OCI-M2 (cell line): ENCODE data around the gene SULT2A1.
"Not testable (repeated sequence)": the region's sequence is repeated elsewhere in the genome, so short reads cannot be mapped to it uniquely, and the experiment has no call there.

Experiments used
- DNase-seq: peaks from one replicate; lab custom pipeline; 2025; ENCODE audit not compliant: unreplicated experiment; lab: John Stamatoyannopoulos, UW

Gene SULT2A1, protein sequence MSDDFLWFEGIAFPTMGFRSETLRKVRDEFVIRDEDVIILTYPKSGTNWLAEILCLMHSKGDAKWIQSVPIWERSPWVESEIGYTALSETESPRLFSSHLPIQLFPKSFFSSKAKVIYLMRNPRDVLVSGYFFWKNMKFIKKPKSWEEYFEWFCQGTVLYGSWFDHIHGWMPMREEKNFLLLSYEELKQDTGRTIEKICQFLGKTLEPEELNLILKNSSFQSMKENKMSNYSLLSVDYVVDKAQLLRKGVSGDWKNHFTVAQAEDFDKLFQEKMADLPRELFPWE

DNA sequence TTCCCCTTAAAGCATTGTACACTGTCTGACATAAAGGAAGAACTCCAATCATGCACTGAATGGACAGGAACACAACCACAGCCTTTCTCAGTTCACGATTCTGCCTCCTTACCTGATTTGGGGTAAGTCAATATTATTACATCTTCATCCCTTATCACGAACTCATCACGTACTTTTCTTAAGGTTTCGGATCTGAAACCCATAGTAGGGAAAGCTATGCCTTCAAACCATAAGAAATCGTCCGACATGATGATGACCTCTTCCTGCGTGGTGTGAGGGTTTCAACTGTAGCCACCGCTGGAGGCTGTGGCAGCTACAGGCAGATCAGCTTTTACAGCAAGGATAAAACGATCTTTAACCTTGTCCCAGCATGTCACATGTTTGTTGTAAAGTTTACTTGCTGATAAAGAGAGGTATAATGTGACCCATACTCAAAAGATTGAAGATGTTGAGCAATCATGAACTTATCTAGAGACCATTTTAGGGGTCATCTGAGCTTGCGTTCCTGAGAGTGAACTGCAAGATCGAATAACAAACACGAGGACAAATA lies at the start of gene SULT2A1:
SULT2A1 (minus strand) TSS at position 306 of the 550 bp plus-strand sequence; CDS start at position 248, 58 bp downstream.
- no peak for DNase-seq

DNA sequence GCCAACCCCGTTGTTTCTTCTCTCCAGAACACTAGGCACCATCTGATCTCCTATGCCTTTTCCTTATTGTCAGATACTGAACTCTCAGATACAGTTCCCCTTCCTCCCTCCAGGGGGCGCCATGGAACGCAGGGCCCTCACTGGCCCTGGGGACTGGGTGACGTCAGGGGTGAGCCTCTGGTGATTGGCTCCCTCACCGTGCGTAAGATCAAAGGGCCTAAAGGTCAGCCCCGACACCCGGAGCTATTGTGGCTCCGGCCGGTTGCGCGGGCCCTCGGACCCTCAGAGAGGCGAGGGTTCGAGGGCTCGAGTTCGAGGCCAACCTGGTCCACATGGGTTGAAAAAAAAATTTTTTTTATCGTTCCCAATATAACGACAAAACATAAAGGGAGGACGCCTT lies 42.5 kb upstream of the SULT2A1 start:
- not testable (repeated sequence) for DNase-seq

DNA sequence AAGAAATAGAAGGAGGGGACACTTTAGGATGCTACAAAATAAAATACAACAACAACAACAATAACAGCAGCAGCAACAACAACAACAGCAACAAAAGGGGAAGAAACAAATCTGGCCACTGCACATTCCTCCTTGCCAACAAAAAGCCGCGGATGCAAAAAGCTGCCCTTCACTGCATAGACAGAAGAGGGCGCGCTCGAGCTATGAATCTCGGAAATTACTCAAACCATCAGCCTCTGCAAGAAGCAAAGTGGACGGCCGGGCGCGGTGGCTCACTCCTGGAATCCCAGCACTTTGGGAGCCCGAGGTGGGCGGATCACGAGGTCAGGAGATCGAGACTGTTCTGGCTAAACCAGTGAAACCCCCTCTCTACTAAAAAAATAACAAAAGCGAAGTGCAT lies 34.0 kb upstream of the SULT2A1 start:
- not testable (repeated sequence) for DNase-seq

DNA sequence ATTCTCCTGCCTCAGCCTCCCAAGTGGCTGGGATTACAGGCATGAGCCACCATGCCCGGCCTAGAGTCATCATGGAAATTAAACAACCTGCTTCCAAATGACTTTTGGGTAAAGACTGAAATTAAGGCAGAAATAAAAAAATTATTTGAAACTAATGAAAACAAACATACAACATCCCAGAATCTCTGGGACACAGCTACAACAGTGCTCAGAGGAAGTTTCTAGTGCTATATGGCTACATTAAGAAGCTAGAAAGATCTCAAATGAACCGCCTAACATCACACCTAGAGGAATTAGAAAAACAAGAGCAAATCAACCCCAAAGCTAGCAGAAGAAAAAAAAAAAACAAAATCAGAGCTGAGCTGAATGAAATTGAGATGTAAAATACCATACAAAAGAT lies 24.1 kb upstream of the SULT2A1 start:
- DNase-seq: not testable (repeated sequence)

DNA sequence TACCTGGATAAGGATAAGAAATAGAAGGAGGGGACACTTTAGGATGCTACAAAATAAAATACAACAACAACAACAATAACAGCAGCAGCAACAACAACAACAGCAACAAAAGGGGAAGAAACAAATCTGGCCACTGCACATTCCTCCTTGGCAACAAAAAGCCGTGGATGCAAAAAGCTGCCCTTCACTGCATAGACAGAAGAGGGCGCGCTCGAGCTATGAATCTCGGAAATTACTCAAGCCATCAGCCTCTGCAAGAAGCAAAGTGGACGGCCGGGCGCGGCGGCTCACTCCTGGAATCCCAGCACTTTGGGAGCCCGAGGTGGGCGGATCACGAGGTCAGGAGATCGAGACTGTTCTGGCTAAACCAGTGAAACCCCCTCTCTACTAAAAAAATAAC lies 23.2 kb upstream of the SULT2A1 start:
- DNase-seq: not testable (repeated sequence)

DNA sequence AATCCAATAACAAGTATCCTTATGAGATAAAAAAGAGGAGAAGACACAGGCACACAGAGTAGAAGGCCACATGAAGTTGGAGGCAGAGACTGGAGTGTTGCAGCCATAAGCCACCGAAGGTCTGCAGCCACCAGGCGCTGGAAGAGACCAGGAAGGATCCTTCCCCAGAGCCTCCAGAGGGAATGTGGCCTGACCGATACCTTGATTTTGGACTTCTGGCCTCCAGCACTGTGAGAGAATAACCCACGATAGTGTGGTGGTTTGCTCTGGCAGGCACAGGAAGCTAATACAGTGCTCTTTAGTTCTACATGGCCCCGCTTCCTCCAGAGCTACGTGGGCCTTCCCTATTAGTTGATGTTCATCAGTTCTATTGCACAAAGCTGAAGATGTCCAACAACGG lies 15.3 kb upstream of the SULT2A1 start:
- no peak for DNase-seq

DNA sequence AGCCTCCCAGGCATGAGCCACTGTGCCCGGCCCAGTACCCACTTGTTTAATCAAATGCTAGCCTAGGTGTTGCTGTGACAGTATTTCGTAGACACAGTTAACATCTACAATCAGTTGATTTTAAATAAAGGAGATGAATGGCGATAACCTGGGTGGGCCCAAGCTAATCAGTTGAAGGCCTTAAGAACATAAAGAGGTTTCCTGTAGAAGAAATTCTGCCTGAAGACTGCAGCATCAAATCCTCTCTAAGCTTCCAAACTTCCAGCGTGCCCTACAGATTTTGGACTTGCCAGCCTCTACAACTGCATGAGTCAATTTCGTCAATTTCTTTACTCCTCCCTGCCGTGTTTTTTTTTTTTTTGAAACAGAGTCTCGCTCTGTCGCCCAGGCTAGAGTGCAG lies 13.2 kb upstream of the SULT2A1 start:
- DNase-seq: no peak

DNA sequence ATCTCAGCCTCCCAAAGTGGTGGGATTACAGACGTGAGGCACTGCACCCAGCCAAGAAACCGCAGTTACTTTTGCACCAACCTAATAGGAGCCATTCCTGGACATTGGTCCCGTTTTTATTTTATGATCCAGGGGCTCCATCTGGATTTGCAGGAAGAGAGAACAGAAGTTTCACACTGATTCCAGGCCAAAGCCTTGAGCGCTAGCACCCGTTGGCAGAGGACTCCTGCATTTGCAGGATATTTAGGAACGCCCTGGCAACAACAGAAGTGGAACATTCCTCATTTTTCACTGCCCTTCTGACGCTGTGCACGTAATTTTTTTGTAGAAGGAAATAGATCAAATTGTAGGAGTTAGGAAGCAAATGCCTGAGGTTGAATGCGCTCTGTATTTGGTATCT lies 11.7 kb upstream of the SULT2A1 start:
- no peak for DNase-seq

DNA sequence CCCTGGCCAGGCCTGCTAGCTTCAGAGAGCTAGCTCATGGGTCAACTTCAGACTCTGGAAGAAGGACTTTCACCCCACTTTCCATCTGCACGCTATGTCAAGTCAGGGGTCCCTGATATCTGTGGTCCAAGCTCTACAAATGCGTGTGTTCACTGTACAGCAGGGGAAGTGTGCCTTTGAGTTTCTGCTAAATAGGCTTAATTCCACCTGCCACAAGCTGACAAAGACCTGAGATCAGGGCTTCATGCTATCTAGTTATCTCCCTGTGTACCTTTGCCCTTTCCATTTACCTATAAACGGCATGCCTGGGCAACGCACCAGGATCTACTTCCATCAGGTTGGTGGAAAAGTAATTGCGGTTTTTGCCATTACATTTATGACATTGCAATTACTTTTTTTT lies 10.7 kb upstream of the SULT2A1 start:
- no peak for DNase-seq

DNA sequence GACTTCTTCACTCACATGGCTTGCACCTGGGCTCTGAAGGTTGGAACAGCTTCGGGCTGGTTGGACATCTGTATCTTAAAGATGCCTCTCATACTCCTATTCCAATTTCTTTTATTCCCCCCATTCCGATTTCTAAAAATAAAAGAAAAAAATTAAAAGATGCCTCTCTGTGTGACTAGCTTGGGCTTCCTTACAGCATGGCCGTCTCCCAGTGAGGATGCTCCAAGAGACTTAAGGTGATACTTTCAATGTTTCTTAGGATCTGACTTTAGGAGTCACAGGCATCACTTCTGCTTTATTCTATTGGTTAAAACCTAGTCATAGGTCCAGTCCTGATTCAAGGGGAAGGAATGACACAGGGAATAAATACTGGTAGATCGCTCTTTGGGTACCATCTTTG lies 9.9 kb upstream of the SULT2A1 start:
- DNase-seq: no peak

DNA sequence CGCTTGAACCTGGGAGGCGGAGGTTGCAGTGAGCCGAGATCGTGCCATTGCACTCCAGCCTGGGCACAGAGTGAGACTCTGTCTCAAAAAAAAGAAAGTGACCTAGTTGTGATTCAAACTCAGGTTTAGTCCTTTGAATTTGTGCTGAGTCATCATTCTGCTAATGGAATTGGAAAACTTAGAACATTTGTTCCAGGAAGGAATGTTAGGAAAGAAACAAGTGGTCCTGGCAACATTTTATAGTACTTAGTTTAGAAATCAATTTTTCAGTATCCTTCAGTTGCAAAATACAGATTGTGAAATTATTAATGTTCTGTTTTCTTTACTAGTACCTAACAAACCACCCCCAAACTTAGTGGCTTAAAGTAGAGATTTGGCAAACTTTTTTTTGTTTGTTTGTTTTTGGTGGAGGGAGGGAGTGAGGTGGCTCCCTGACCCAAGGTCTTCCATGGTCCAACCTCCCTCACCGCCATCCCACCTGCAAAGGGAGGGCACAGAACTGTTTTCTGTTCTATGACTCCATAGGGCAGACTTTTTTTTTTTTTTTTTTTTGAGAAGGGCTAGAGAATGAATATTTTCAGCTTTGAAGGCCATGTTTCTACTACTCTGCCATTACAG lies 9.2 kb upstream of the SULT2A1 start:
- no peak for DNase-seq

DNA sequence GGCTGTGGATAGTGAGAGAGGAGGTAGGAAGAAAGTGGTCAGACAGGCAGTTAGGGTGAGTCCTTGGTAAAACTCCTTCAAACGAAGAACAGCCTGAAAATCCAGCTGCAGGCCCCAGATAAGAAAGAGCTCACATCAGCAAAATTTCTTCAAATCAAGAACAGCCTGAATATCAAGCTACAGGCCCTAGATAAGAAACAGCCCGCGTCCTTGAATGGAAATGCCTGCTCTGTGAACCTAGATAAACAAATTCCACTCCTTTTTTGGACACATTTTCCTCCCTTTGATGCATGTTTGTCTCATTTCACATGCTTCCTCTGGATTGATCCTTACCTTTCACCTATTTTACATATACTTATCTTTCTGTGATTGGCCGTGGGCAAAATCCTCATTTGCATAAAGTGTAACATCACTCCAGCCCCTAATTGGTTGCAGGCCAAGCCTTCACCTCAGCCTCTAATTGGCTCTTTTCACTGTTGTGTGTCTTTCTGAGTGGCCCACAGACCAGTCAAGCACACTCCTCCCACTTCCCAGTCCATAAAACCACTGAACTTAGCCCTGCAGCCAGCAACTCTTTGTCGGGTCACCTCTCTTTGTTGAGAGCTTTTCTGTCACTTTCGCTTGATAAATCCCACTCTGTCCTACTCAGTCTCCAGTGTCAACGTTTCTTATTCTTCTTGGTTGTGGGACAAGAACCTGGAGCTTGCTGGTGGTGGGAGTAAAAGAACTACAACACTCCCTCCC lies 6.0 kb upstream of the SULT2A1 start:
- DNase-seq: peak; percentile 73

DNA sequence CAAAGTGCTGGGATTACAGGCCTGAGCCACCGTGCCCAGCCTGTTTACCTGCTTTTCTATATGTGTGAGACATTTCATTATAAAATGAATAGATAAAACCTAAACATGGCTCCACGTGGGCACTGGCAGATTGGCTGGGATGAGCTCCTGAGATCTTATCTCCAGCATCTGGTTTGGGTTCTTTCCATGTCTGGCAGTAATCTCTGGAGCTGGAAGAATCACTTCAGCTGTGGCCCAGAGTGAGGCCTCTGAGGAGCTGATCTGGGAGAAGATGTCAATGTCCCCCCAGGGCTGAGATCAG lies 5.5 kb upstream of the SULT2A1 start:
- no peak for DNase-seq

DNA sequence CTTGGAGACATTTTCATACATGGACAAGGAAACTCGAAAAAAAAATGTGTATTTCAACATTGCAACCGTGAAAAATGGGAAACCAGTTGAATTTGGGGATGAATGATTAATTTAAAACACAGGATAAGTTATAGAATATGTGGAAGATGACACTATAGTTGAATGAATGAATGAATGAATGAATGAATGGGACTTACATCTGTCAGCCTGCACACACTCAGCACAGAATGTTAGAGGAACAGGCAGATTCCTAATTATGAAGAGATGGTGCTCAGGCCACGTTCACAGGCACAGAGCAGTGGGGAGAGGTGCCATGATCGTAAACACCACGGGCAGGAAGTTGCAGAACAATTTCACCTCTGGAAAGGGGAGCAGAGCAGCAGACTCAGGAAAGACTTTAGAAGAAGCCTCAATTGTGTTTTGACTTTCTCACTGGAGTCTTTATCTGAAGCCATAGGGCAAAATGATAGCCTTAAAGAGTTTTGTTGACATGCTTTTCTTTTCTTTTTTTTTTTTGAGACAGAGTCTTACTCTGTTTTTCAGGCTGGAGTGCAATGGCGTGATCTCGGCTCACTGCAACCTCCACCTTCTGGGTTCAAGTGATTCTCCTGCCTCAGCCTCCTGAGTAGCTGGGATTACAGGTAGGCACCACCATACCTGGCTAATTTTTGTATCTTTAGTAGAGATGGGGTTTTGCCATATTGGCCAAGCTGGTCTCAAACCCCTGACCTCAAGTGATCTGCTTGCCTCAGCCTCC lies 4.9 kb upstream of the SULT2A1 start:
- no peak for DNase-seq

DNA sequence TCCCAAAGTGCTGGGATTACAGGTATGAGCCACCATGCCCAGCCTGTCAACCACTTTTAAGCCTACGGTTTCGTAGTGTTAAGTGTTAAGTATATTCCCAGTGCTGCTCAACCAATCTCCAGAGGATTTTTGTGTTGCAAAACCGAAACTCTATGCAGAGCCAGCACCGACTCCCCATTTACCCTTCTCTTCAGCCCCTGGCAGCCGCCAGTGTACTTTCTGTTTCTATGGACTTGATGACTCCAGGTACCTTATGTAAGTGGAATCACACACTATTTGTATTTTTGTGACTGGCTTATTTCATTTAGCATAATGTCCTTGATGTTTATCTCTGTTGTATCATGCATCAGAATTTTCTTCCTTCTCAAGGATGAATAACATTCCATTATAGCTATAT lies 1.1 kb downstream of the SULT2A1 start:
- no peak for DNase-seq

DNA sequence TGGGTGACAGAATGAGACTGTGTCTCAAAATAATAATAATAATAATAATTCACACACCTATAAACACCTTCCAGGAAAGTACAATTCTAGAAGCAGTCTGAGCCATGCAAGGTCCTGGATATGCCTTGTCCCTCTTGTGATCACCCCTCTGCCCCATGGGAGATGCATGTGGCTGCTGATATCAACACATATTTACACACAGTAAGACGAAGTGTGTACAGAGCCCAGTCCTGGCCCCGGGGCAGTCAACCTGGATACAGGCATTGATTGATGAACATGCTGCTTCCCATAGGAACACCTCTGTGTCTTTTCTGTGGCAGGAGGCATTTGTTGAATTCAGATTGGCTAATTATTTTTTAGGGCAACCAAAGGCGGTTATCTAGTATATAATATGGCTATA lies 3.2 kb downstream of the SULT2A1 start:
- no peak for DNase-seq

DNA sequence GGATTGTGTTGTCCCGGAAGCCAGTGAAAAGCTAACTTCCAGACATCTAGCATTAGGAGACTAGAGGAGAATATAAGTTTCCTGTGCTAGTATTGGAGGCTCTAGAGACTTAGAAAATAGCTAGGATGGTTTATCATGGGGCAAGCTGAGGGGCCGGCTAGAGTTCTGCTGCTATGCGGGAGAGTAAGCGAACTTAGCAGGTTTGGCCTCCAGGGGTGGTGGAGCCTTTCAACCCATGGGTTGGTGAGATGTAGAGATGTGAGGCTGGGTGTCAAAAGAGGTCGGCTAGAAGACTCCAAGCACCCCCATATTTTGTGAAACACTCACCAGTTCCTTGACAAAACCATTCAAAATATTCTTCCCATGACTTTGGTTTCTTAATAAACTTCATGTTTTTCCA lies 4.4 kb downstream of the SULT2A1 start:
- DNase-seq: no peak

DNA sequence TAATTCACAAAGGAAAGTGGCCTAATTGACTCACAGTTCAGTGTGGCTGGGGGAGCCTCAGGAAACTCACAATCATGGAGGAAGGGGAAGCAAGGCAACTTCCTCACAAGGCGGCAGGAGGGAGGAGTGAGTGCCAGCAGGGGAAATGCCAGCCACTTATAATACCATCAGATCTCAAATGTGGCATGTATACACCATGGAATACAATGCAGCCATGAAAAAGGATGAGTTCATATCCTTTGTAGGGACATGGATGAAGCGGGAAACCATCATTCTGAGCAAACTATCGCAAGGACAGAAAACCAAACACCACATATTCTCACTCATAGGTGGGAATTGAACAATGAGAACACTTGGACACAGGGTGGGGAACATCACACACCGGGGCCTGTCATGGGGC lies 6.7 kb downstream of the SULT2A1 start:
- DNase-seq: not testable (repeated sequence)

DNA sequence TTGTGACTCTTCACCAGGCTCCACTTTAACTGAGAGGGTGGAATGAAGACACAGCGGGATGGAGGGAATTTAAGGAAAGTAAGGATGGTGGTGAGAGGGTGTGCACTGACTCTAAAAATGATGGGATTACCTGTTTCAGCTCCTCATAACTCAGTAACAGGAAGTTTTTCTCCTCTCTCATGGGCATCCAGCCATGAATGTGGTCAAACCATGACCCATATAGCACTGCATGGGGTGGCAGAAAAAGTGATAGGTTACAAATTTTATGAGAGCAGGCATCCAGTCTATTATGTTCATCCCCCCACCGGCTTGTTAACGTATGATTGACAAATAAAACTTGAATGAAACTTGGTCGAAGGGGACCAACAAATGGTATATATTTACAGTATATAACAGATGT lies 7.2 kb downstream of the SULT2A1 start:
- DNase-seq: no peak

DNA sequence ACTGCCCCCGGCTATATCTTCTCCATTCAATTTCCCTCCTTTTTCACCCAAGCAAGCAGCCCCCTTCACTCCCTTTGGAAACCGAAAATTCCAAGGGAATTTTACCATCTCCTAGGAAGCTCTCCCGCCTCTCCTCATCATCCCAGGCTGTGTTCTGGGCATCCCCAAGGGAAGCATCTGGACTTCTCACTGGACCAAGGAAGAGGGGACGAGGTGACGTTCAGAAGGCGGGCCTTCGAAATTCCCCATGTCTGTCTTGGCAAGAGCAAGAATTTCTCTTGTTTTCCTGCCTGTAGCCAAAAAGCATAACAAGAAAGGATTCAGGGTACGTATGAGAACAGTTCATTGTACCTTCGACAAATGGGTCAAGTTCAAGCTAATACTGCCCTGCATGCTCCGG lies 20.9 kb downstream of the SULT2A1 start:
- no peak for DNase-seq

DNA sequence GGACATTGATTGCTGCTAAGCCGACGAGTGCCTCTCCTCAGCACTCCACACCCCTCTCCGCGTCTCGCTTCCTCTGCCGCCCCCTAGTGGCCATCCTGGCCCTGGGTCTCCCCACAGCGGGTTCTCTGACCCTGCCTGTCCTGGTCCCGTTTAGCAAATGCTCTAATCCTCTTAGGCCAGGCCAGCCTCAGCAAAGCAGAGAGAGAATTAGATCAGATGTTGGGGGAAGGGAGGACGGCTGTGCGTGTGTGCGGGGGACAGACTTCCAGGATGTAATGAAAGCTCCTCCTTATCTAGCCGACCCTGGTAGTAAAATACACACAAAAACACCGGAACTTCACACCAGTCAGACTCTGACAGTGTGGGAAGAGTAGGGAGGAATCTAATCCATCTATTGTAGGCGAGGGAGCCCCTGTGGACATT lies 22.6 kb downstream of the SULT2A1 start:
- DNase-seq: peak; percentile 41
